DND-41 (cell line): ENCODE results near the gene MVB12B.

Experiments used
- EZH2 ChIP-seq: IDR thresholded peaks from 3 replicates; pipeline ENCODE4 v1.6.1; 2012; ENCODE audit warnings: borderline replicate concordance, low read depth, mild to moderate bottlenecking, moderate library complexity, low read length, inconsistent platforms; ENCODE audit not compliant: severe bottlenecking
- TF ChIP-seq, protein P1 (sequence below): IDR thresholded peaks from 2 replicates; pipeline ENCODE4 v1.5.1; 2012; ENCODE audit warnings: borderline replicate concordance, low read length, moderate library complexity, mild to moderate bottlenecking; ENCODE audit not compliant: poor library complexity, severe bottlenecking; ENCODE audit errors: extremely low read depth

DNA sequence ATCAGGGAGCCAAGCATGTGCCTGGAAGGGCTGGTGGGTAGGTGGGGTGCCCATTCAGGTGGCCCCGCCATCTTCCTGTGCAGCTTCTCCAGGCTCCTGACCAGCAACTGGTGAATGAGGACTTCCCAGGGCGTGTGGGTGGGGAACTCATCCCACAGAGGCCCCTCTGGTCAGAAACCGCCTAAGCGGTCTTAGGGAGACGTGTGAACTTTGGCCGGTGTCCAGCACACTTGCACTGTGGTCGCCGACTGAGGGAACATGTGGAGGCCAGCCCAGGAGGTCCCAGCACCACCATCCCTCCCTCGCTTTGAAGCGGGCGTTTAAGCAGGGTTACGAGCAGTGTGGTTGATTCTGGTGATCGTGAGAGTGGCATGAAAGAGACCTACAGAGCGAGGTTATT, 77.8 kb downstream of the MVB12B start:
- TF ChIP-seq, protein P1, sequence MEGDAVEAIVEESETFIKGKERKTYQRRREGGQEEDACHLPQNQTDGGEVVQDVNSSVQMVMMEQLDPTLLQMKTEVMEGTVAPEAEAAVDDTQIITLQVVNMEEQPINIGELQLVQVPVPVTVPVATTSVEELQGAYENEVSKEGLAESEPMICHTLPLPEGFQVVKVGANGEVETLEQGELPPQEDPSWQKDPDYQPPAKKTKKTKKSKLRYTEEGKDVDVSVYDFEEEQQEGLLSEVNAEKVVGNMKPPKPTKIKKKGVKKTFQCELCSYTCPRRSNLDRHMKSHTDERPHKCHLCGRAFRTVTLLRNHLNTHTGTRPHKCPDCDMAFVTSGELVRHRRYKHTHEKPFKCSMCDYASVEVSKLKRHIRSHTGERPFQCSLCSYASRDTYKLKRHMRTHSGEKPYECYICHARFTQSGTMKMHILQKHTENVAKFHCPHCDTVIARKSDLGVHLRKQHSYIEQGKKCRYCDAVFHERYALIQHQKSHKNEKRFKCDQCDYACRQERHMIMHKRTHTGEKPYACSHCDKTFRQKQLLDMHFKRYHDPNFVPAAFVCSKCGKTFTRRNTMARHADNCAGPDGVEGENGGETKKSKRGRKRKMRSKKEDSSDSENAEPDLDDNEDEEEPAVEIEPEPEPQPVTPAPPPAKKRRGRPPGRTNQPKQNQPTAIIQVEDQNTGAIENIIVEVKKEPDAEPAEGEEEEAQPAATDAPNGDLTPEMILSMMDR, result no peak
- no peak for TF ChIP-seq EZH2
